Midbrain (tissue), 1 donor: ENCODE results near the gene CAP2.

Source experiments
- DNase-seq: peaks from one replicate; lab custom pipeline; 2025; lab: John Stamatoyannopoulos, UW

The CAP2 gene, protein sequence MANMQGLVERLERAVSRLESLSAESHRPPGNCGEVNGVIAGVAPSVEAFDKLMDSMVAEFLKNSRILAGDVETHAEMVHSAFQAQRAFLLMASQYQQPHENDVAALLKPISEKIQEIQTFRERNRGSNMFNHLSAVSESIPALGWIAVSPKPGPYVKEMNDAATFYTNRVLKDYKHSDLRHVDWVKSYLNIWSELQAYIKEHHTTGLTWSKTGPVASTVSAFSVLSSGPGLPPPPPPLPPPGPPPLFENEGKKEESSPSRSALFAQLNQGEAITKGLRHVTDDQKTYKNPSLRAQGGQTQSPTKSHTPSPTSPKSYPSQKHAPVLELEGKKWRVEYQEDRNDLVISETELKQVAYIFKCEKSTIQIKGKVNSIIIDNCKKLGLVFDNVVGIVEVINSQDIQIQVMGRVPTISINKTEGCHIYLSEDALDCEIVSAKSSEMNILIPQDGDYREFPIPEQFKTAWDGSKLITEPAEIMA

DNA sequence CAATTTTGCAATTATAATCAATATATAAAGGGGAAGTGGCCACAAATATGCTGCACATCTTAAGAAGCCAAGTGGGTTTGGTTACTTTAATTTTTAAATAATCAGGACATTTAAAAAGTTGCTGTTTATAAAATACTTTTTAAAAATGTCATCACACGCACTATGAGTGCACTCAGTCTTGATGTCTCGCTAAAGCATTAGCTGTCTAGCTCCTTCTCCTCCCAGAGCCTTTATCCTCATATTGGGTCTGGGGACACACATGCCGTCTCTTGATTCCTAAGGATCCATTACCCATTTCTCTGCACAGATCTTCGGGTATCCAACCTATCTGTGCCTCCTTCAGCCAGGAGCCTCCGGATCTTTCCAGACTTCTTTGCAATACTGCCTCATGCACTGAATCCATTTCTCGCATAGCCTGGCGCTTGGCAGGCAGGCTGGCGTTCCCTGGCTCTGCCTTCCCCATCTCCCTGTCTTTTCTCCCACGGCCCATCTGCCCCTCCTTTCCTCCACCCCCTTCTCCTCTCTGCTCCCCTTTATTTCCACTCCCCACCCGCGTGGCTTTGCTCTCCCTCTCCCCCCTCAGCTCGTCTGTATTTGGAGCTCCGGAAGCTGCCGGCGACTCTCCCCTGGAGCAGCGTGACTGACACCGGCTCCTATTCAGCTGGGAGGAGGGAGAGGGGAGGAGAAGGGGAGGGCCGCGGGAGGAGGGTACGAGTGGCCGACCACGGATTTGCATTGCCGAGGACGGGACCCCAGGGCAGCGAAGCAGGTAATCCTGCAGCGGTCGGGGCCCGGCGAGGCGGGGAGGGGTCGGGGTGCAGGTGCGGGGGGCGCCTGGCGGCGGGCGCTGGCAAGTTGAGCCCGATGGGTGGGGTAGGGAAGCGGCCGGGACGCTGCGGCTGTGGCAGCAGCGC is at the start of gene CAP2:
Gene CAP2 (plus strand): TSS at position 618 of the 914 bp plus-strand sequence. CDS start 27,961 bp downstream, outside the sequence.
- DNase-seq = peak; percentile 29

DNA sequence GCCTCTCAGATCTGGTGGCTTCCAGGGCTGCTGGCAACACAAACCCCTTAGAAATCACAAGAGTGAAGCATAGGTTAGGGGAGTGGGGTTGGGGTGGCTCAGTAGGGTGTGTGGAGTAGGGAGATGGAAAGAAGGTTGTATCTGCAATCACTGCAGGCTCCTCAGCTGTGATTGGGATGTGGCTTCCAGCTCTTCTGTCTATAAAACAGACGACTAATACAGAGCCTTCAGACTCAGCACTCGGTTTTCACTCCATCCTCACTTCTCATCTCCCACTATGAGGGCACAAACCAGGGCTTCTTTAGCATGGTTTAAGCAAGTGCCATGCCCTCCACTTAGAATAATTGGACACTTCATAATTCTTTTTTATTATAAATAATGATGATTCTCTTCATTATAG is 46.4 kb upstream of the CAP2 start:
- no peak for DNase-seq

DNA sequence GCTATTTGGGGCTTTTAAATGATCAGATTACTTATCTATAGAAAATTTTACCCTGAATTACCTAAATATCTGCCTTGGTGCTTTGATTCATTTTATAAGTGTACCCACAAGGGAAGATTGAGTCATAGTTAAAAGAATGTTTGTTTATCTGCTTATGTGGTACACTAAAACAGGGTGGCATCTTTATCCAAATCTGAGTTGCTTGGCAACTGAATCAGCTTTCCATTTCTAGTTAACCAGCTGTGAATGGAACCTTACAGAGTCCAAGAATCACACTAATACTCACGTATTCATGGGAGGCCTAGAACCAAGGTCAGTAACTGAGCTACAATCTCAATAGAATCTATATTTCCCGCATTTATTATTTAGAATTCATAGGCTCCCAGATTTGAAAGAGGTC is 44.0 kb upstream of the CAP2 start:
- DNase-seq = no peak

DNA sequence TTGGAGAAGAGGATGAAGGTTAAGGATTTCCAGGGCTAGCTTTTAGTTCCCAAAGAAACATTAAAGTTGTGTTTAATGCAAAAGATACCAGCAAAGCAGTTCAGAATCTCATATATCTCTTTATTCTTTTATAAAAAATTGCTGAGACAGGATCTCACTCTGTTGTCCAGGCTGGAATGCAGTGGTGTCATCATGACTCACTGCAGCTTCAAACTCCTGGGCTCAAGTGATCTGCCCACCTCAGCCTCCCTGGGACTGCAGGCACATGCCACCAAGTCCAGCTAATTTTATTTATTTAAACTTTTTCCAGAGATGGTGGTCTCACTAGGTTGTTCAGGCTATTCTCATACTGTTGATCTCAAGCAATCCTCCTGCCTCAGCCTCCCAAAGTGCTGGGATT is 41.1 kb upstream of the CAP2 start:
- no peak for DNase-seq

DNA sequence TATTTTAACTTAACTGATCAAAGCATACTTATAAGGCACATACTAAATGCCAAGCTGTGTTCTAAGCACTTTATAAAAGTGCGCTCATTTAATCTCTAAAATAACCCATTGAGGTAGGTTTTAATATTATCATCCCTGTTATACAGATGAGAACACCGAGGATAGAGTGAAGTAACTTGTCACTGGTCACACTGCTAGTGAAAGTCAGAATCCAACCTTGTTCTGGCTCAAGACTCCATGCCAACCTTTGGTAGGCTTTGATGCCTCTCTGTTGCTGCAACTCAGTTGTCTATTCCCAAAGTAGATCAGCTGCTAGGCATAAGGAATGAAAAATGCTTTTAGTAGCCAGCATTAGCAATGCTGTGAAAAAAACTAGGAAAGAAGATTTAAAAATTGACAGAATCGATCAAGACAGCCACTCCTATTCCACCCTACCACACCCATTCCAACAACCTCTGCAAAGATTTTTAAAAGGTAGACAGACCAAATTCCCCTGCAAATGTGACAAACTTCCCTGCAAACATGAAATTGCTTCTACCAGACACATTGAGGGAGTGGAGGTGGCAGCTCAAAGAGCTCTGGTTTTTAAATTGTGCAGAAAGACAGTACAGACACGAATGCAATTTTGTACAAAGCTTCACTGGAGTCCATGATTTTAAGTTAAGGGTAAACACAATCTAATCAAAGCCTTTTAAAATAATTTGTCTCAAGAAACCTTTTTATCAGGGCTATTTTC is 39.8 kb upstream of the CAP2 start:
- no peak for DNase-seq

DNA sequence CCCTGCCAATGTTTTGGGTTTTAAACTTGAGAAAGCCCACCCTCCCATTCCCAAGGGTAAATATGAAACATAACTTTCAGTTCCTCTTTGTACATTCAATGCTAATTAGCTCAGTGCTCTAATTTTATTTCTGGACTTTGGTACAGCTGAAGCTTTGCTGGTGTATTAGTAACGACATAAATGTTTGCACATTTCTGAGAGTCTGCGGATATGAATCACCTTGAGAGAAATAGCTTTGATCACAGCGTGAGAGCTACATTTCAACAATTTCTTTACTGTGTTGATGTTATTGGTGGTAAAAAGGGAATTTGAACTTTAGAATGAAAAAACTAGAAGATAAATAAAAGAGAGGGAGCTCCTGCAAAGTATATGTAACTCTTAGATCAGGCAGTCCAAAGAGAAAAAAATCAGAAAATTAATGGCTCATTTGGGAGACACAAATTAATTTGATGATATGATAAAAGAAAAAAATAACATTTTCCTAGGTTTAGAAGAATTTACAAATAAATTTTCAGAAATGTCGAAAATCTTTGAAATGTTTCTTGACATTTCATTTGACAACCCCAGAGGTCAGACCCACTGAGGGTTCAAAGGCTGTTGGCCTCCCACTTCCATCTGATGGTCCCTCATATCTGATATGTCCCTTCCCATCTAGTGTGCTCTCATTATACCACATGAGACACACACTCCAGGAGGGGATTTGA is 38.5 kb upstream of the CAP2 start:
- no peak for DNase-seq

DNA sequence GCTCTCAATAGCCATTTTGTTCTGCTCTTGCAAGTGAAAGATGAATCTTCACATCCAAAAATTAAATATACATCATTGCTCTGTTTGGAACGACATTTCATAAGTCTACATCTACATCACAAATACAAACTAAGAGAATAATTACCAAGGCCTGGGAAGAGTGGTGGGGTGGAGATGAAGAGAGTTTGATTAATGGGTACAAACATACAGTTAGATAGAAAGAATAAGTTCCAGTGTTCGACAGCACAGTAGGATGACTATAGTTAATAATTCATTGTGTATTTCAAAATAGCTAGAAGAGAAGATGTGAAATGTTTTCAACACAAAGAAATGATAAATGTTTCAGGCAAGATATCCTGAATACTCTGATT is 38.0 kb upstream of the CAP2 start:
- no peak for DNase-seq

DNA sequence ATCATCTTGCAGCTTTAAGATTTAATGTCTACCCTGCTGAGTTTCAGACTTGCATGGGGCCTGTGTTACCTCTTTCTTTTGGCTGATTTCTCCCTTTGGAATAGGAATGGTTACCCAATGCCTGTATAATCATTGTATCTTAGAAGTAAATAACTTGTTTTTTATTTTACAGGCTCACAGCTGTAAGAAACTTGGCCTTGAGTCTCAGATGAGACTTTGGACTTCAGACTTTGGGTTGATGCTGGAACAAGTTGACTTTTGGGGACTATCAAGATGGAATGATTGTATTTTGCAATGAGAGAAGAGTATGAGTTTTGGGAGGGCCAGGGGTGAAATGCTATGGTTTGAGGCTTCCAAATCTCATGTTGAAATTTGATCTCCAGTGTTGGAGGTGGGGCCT is 34.9 kb upstream of the CAP2 start:
- no peak for DNase-seq

DNA sequence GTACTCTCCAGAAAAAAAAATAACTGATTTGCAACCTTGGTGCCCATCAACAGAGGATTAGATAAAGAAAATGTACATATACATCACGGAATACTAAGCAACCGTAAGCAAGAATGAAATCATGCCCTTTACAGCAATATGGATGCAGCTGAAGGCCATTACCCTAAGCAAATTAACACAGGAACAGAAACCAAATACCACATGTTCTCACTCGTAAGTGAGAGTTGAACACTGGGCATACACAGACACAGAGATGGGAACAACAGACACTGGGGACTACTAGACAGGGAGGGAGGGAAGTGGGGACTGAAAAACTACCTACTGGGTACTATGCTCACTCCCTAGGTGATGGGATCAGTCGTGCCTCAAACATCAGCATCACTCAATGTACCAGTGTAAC is 32.8 kb upstream of the CAP2 start:
- no peak for DNase-seq

DNA sequence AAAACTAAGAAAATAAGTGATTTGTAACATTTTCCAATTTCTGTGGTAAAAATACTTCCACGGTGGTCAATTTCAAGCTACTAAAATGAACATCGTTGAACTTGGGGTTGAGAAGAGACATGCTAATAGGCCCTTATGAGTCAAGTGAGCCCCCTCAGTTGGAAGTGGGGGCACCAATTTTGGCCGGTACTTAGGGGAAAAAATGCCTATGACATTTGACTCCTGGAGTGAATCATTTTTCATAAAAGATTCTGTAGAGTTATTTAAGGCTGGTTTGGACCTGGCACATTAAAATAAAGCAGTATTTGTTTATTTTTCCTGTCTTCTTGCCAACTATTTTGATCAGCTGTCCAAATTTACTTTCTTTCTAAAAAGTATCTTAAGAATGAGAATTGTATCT is 32.4 kb upstream of the CAP2 start:
- DNase-seq = no peak

DNA sequence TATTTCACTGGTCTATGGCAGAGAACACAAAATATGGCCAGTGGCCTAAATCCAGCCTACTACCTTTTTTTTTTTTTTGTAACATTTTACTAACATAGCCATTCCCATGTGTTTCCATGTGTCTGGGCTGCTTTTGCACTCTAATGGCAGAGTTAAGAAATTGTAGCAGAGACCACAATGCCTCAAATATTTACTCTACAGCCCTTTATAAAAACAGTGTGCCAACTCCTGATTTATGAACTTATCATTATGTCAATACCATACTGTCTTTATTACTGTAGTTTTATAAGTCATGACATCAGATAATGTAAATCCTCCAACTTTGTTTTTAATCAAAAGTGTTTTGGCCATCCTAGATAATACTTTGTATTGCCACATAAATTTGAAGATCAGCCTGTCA is 27.4 kb upstream of the CAP2 start:
- no peak for DNase-seq

DNA sequence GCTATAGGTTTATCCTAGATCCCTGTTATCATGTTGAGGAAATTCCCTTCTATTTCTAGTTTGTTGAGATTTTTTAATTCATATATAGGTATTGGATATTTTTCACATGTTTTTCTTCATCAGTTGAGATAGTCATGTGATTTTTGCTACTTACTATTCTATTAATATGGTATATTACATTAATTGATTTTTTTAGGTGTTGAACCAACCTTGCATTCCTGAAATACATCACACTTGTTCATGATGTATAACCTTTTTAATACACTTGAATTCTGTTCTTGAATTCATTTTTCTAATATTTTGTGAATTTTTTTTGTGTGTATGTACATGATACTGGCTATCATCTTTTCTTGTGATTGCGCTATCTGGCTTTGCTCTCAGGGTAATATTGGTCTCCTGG is 25.5 kb upstream of the CAP2 start:
- DNase-seq = no peak

DNA sequence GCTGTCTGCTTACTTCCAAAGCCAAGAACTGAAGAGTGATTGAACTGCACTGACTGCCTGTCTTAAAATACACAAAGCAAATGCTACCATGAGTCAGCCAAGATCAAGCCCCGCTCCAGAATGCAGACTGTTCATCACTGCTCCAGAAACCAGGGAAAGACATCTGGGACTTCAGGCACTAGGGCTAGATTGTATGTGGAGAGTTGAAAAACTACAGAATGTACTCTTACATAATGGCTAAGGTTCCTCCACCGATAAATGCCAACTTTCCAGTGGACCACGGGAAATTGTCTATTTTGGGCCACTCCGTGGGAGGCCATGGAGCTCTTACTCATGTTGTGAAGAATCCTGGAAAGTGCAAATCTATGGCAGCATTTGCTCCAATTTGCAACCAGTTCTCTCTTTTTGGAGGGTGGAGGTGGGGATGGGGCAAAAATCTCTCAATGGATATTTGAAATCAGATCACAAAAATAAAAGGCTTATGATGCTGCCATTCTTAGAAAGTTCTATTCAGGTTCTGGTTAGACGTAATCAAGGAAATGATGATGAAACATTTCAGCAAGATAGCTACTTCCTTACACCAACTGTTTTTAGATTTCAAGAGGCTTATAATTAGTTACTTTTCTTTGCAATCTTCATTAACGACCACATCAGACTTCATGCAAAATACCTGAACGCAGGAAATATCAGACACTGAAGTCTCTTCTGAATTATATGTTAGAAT is 11.8 kb upstream of the CAP2 start:
- peak; percentile 1 for DNase-seq

DNA sequence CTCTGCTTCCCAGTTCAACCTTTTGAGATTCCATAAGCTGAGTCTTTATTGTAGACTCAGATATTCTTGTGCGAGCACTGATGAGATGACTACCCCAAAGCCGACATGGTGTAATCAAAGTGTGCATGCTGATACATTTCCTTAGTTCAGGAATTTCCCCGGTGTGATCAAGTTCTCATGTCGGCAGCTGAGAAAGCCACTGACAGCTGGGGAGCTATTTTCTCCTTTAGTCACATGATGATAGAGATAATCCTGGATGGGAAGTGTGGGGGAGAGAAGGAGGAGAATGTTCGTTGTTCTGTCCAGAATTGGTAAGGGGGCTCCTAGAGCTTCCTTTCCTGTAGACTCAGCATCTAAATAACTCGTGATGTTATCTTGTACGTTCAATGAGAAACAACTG is 7.7 kb upstream of the CAP2 start:
- DNase-seq = no peak

DNA sequence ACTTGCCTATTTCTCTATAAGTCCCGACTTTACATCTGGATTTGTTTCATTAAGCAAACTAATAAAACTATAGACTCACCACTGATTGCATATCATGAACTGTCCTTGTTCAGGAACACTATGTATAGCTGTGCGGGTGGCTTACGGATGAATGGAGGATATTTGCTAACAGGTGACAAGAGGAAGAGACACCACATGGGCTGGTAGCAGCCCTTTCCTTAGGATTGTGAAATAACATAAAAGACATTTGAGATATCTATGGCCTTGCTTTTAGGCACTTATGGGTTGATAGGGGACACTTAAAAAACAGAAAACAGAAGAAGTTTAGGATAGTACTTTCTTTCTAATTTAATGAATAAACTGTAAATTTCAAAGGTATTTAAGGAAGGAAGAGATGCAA is 5.0 kb upstream of the CAP2 start:
- DNase-seq = no peak

DNA sequence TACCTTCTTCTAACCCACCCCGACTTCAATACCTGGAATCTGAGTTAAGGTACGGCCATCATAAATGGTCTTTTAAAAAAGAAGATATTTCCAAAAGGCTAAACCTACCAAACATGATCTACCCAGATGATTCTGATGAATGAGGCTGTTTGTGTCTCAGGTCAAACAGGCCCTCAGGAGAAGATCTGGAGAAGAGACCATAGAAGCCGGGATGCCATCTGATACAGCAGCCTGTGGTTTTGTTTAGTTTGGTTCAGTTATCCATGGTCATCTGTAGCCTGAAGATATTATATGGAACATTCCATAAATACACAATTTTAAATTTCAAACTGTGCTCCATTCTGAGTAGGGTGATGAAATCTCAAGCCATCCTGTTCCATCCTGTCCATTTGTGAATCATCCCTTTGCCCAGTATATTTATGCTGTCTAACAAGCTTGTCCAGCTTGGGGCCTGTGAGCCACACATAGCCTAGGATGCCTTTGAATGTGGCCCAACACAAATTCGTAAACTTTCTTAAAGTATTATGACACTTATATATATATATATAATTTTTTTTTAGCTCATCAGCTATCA is 4.0 kb upstream of the CAP2 start:
- DNase-seq = no peak

DNA sequence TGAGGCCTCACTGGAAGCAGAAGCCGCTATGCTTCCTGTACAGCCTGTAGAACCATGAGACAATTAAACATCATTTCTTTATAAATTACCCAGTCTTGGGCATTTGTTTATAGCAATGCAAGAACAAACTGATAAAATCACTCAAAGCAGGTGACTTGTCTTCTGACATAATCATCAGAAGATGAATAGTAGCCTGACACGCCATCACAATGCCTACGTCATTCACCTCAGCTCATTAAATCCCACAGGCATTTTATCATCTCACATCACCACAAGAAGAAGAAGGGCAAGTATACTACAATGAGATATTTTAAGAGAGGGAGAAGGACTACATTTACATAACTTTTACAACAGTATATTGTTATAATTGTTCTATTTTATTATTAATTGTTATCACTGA is 3.1 kb upstream of the CAP2 start:
- no peak for DNase-seq

DNA sequence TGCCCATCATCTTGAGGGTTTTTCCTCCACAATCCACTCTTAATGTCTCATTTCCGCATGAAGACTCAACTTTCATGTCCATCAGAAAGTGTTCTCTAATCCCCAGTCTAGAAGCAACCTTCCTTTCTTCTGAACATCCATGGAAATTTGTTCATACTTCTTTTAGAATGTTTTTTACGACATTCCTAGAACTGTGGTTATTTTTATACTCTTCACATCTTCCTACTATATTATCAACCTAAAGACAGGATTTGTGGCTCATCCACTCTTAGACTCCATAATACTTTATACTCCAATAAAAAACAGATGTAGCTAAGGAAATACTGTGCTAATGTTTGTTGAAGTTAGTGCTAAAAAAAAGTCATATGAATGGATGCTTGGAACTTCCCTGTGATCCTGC is 1.4 kb upstream of the CAP2 start:
- DNase-seq = no peak

DNA sequence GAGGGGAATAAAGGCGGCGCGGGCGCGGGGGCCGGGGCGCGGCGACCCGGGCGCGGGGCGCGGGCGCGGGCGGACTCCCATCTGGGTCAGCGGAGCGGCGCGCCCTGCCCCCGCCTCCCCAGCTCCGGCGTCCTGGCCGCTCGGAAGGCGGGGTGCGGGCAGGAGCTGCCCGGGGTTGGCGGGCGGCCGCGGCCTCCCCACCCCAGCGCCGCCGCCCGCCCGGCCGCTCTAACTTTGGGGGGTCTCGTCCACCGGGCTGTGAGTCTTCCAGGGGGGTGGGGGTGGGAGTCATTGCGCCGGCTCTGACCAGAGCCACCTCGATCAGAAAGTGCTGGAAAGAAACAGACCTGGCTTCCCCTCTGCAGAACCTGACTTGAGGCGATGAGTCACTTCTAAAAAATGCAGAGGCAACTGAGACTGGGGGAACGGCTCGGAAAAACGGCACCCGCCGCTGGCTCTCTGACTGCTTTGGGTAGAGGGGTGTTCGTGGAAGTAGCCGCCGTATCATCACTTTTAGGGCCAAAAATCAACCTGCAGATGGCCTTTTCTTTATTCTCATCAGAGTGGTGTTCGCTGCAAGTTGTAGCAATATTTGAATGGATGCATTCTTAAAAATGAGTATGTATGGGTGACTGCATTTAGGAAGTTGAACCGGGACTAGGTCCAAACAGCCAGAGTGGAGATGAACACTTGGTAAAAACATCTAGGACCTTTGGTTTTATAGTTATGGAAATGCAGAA is 667 bp downstream of the CAP2 start:
- peak; percentile 15 for DNase-seq

DNA sequence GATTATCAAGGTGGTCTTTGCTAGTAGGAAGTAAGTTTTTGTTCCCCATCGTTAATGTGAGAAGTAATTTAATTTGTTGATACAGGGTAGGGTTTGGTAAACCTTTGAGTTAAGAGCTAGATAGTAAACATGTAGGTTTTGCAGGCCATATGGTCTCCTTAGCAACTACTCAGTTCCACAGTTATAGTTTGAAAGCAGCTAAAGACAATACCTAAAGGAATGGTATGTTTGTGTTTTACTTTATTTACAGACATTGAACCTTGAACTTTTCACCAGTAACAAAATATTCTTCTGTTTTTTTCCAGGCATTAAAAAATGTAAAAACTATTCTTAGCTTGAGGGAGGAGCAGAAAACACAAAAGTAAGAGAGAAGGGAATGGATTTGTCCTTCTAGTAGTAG is 1.7 kb downstream of the CAP2 start:
- DNase-seq = no peak
